ENCODE data around the gene DCST2.

The DCST2 gene

DNA sequence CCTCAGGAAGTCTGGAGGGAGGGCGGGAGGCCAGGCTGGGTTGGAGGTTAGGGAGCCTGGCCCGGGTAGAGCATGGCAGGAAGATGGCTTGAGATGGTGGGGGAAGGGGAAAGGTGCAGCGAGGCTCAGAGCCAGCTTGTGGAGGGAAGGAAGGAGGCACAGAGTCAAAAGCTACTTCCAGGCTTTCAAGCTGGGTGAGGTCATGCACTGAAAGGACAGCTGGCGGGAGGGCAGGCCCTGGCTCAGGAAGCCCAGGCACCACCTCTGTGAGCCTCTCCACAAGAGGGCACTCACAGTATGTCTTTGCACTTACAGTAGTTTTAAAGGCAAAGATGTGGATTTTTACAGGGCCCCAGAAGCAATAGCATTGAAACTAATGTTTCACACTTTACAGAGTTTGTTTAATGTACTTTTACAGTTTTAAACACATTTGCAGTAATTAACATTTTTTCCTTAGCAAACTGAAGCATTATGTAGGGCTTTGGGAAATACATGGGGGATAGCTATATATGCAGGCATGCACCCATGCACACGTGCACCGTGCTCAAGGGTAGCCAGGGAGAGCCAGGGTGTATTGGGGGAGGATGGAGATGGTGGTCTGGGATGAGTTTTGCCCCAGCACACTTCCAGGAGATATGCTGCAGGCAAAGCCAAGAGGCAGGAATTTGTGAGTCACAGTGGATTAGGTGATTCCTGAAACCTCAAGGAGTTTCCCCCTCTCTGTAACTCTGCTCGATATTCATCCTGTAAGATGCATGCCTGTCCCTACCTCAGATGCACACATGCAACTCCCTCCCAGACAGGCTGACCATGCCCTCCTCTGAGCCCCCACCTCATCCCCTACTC, 11.5 kb upstream of the DCST2 start:
- Histone ChIP-seq H3K27me3 (ENCODE audit: low read length) (no peaks in the 10 kb centered on the region), H3K4me2 (ENCODE audit: low read depth, low read length, poor library complexity, severe bottlenecking) (no peak overlapping the region)

DNA sequence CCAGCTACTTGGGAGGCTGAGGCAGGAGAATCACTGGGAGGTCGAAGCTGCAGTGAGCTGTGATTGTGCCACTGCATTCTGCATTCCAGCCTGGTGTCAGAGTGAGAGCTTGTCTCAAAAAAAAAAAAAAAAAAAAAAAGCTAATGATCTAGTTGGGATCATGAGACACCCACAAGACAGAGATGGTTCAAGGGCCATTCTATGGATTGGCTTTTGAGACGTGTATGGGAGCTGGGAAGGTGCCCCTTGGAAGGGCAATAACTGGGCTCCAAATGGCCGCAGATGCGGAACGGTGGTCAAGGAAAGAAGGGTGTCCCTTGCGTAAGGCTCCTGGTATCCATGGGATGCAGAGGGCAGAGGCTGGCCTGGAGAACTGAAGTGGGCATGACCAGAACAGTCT, 10.8 kb upstream of the DCST2 start:
- Histone ChIP-seq H3F3A (ENCODE audit: insufficient read depth) (no peaks in the 10 kb centered on the region), H2AFZ (ENCODE audit: low read depth, low read length, severe bottlenecking) (no peak overlapping the region), H3K4me2 (ENCODE audit: low read depth, low read length, poor library complexity, severe bottlenecking) (no peak overlapping the region), H3K79me2 (ENCODE audit: insufficient read depth, low read length) (no peaks in the 10 kb centered on the region), H3K9ac (ENCODE audit: low read length) (no peak overlapping the region), H3K9me3 (ENCODE audit: insufficient read depth, low read length) (no peaks in the 10 kb centered on the region), H3K9me2 (replicated peaks; ENCODE audit: insufficient read depth, low read length) (no peaks in the 10 kb centered on the region), H3K27ac (ENCODE audit: low read depth, low read length) (no peak overlapping the region), H3K36me3 (ENCODE audit: low read length) (no peaks in the 10 kb centered on the region), H4K20me1 (ENCODE audit: low read depth, low read length) (no peaks in the 10 kb centered on the region), H3K27me3 (ENCODE audit: low read length) (no peaks in the 10 kb centered on the region), H3K4me3 (ENCODE audit: insufficient read depth, low read length, poor library complexity, severe bottlenecking) (no peak overlapping the region)
- no peak for TF ChIP-seq EZH2phosphoT487 (conservative IDR thresholded peaks at IDR 0.05; ENCODE audit: low read length)
- TF ChIP-seq, protein P1, sequence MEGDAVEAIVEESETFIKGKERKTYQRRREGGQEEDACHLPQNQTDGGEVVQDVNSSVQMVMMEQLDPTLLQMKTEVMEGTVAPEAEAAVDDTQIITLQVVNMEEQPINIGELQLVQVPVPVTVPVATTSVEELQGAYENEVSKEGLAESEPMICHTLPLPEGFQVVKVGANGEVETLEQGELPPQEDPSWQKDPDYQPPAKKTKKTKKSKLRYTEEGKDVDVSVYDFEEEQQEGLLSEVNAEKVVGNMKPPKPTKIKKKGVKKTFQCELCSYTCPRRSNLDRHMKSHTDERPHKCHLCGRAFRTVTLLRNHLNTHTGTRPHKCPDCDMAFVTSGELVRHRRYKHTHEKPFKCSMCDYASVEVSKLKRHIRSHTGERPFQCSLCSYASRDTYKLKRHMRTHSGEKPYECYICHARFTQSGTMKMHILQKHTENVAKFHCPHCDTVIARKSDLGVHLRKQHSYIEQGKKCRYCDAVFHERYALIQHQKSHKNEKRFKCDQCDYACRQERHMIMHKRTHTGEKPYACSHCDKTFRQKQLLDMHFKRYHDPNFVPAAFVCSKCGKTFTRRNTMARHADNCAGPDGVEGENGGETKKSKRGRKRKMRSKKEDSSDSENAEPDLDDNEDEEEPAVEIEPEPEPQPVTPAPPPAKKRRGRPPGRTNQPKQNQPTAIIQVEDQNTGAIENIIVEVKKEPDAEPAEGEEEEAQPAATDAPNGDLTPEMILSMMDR (IDR thresholded peaks at IDR 0.05; ENCODE audit: insufficient read depth, low read length, poor library complexity, severe bottlenecking) = no peak

More for the DNA sequence above, 11.5 kb upstream of the DCST2 start:
- TF ChIP-seq, protein P1 (IDR thresholded peaks at IDR 0.05; ENCODE audit: insufficient read depth, low read length, poor library complexity, severe bottlenecking) = peak; percentile 62
- no peak for TF ChIP-seq EZH2phosphoT487 (conservative IDR thresholded peaks at IDR 0.05; ENCODE audit: low read length)
- H3K27ac ChIP-seq (ENCODE audit: low read depth, low read length) = no peak overlapping the region
- no peaks in the 10 kb centered on the region for H3F3A ChIP-seq (ENCODE audit: insufficient read depth)
- H3K4me3 ChIP-seq (ENCODE audit: insufficient read depth, low read length, poor library complexity, severe bottlenecking) = no peak overlapping the region
- no peaks in the 10 kb centered on the region for H3K9me3 ChIP-seq (ENCODE audit: insufficient read depth, low read length)
- no peaks in the 10 kb centered on the region for H3K36me3 ChIP-seq (ENCODE audit: low read length)
- H3K9ac ChIP-seq (ENCODE audit: low read length) = no peak overlapping the region
- H4K20me1 ChIP-seq (ENCODE audit: low read depth, low read length) = no peaks in the 10 kb centered on the region
- H3K79me2 ChIP-seq (ENCODE audit: insufficient read depth, low read length) = no peaks in the 10 kb centered on the region
- H2AFZ ChIP-seq (ENCODE audit: low read depth, low read length, severe bottlenecking) = no peak overlapping the region
- no peaks in the 10 kb centered on the region for H3K9me2 ChIP-seq (replicated peaks; ENCODE audit: insufficient read depth, low read length)

DNA sequence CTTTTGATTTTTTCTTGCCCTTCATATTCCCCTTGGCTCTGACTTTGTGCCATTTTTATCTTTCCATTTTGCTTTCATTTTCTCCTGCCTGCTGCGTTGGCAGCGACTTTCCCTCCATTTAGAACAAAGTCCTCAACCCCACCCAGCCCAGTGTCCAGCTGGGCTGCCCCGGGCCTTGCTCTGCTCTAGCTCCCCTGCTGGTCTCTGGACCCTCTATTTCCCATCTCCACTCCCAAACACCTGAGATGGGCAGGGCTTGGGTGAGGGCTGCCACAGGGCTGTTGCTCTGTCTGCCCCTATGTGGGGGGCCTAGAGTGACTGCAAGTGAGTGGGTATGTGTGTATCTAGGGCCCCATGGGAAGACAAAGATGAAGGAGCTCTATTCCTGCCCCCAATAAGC, 10.2 kb upstream of the DCST2 start:
- TF ChIP-seq, protein P1 (IDR thresholded peaks at IDR 0.05; ENCODE audit: insufficient read depth, low read length, poor library complexity, severe bottlenecking) = no peak
- TF ChIP-seq EZH2phosphoT487 (conservative IDR thresholded peaks at IDR 0.05; ENCODE audit: low read length) = no peak
- Histone ChIP-seq H3K27ac (ENCODE audit: low read depth, low read length) (no peak overlapping the region), H3K27me3 (ENCODE audit: low read length) (no peaks in the 10 kb centered on the region)

More for the DNA sequence above, 10.2 kb upstream of the DCST2 start:
- H2AFZ ChIP-seq (ENCODE audit: low read depth, low read length, severe bottlenecking) = no peak overlapping the region
- H3K9ac ChIP-seq (ENCODE audit: low read length) = no peak overlapping the region
- H3K79me2 ChIP-seq (ENCODE audit: insufficient read depth, low read length) = no peaks in the 10 kb centered on the region
- no peaks in the 10 kb centered on the region for H3K36me3 ChIP-seq (ENCODE audit: low read length)
- no peak overlapping the region for H3K4me3 ChIP-seq (ENCODE audit: insufficient read depth, low read length, poor library complexity, severe bottlenecking)
- H3K9me3 ChIP-seq (ENCODE audit: insufficient read depth, low read length) = no peaks in the 10 kb centered on the region
- H3F3A ChIP-seq (ENCODE audit: insufficient read depth) = no peaks in the 10 kb centered on the region
- H3K4me2 ChIP-seq (ENCODE audit: low read depth, low read length, poor library complexity, severe bottlenecking) = no peak overlapping the region
- no peaks in the 10 kb centered on the region for H4K20me1 ChIP-seq (ENCODE audit: low read depth, low read length)
- no peaks in the 10 kb centered on the region for H3K9me2 ChIP-seq (replicated peaks; ENCODE audit: insufficient read depth, low read length)

Measured in SU-DHL-6 (cell line).